ENCODE data around the gene BANK1.
"Not testable (repeated sequence)": the region's sequence is repeated elsewhere in the genome, so short reads cannot be mapped to it uniquely, and the experiment has no call there.

BANK1 gene

GRCh38 chr4:101886826-101887225, 96.3 kb downstream of the BANK1 start:
- no peak for DNase-seq (ENCODE audit: low read depth)

- no peak for DNase-seq (ENCODE audit: low read depth)
These were observed 97.9 kb downstream of the BANK1 start for GRCh38 chr4:101888472-101888871.

- not testable (repeated sequence) for DNase-seq (ENCODE audit: low read depth)
These were observed 115.0 kb downstream of the BANK1 start for GRCh38 chr4:101905527-101905926.

GRCh38 chr4:101910786-101911373, 120.3 kb downstream of the BANK1 start:
- DNase-seq (ENCODE audit: low read depth): no peak

- no peak for DNase-seq (ENCODE audit: low read depth)
These were observed 121.1 kb downstream of the BANK1 start for GRCh38 chr4:101911616-101912015.

- no peak for DNase-seq (ENCODE audit: low read depth)
These were observed 124.2 kb downstream of the BANK1 start for GRCh38 chr4:101914761-101915160.

GRCh38 chr4:101919373-101919977, 128.9 kb downstream of the BANK1 start:
- DNase-seq (ENCODE audit: low read depth): no peak

- no peak for DNase-seq (ENCODE audit: low read depth)
These were observed 130.8 kb downstream of the BANK1 start for GRCh38 chr4:101921370-101921769.

- DNase-seq (ENCODE audit: low read depth): no peak
These were observed 141.1 kb downstream of the BANK1 start for GRCh38 chr4:101931619-101932018.

GRCh38 chr4:101933855-101934254, 143.3 kb downstream of the BANK1 start:
- DNase-seq (ENCODE audit: low read depth): no peak

GRCh38 chr4:101938836-101939235, 148.3 kb downstream of the BANK1 start:
- no peak for DNase-seq (ENCODE audit: low read depth)

GRCh38 chr4:101941816-101942358, 151.4 kb downstream of the BANK1 start:
- no peak for DNase-seq (ENCODE audit: low read depth)

- no peak for DNase-seq (ENCODE audit: low read depth)
These were observed 152.4 kb downstream of the BANK1 start for GRCh38 chr4:101942891-101943290.

- no peak for DNase-seq (ENCODE audit: low read depth)
These were observed 154.1 kb downstream of the BANK1 start for GRCh38 chr4:101944649-101945048.

GRCh38 chr4:101948055-101948454, 157.5 kb downstream of the BANK1 start:
- no peak for DNase-seq (ENCODE audit: low read depth)

- no peak for DNase-seq (ENCODE audit: low read depth)
These were observed 158.4 kb downstream of the BANK1 start for GRCh38 chr4:101948951-101949350.

- no peak for DNase-seq (ENCODE audit: low read depth)
These were observed 159.9 kb downstream of the BANK1 start for GRCh38 chr4:101950258-101950979.

GRCh38 chr4:101952985-101953384, 162.5 kb downstream of the BANK1 start:
- no peak for DNase-seq (ENCODE audit: low read depth)

- DNase-seq (ENCODE audit: low read depth): no peak
These were observed 163.4 kb downstream of the BANK1 start for GRCh38 chr4:101953949-101954348.

GRCh38 chr4:101954351-101954750, 163.8 kb downstream of the BANK1 start:
- DNase-seq (ENCODE audit: low read depth): no peak

GRCh38 chr4:101954975-101955678, 164.6 kb downstream of the BANK1 start:
- no peak for DNase-seq (ENCODE audit: low read depth)

- DNase-seq (ENCODE audit: low read depth): no peak
These were observed 165.7 kb downstream of the BANK1 start for GRCh38 chr4:101956068-101956825.
